HG03060 (cell line): ENCODE data around the gene GADL1.

Experiments used
- ATAC-seq: cut with Tn5 transposase; IDR thresholded peaks from one replicate; pipeline ENCODE4 v1.9.1; 2021; ENCODE audit warnings: low read depth, moderate number of reproducible peaks; ENCODE audit not compliant: unreplicated experiment

GADL1 gene

GRCh38 chr3:30700702-30701321 is 193.6 kb downstream of the GADL1 start:
- ATAC-seq = no peak

DNA sequence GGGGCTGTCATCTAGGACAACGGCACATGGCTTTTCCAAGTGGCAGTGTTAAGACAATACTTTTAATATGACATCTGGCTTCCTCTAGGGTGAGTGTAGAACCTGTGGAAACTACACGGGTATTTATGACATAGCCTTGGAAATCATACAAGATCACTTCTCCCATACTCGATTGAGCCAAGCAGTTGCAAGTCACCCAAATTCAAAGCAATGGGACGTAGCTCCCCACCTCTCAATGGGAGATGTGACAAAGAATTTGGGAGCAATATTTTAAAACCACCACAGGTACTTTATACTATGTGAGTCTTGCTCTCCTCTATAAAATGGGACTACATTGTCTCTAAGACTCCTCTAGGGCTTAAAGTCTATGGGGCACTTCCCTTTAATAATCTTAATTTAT is 194.5 kb downstream of the GADL1 start:
- no peak for ATAC-seq

GRCh38 chr3:30698549-30698948 is 195.9 kb downstream of the GADL1 start:
- no peak for ATAC-seq

DNA sequence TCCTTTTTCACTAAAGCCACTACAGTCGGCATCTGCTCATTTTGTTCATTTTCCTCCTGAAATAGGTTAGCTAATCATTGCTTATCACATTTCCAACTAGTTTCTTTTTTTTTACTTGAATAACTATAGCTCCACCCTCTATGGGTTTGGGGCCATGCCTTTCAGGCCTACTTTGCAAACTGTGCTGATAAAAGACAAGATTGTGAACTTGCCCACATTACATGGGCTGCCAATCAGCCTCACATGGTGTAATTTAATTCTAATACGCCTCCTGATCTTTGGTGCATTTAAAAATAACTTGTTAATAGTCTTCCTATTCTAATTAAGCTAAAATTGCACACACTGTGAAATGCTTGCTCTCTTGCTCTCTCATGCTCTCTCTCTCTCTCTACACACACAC is 197.6 kb downstream of the GADL1 start:
- ATAC-seq = no peak

GRCh38 chr3:30696403-30696819 is 198.1 kb downstream of the GADL1 start:
- ATAC-seq = no peak

DNA sequence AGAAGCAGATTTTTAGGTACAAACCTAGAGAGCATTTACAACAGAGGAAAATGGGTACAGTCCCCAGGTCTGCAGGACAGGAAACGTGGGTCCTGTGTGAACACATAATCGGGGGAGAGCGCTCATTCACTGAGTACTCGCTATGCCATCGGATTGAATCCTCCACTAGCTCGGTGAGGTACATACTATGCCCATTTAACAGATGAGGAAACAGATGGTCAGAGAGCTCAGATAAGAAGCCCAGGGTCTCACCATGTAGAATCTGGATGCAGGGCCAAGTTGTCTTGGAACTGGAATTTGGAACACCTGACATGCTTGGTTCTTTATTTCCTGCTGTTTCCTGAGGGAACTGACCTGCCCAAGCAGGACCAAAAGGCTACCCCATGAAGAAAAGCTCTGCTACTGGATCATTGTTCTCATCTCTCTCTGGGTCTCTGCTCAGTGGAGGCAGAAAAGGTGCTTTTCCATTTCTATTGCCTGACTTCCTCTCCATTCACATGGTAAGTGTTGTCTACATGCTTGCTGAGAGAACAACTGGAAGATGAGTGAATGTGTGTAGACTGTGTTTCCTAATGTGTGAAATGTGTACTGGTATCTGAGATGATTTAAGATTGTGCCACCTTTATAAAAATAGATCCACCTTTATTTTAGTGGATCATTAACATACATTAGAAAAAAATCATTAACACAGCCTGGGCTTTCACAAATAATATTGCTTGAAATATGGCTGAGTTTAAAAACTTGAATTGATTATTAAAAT is 199.0 kb downstream of the GADL1 start:
- no peak for ATAC-seq

DNA sequence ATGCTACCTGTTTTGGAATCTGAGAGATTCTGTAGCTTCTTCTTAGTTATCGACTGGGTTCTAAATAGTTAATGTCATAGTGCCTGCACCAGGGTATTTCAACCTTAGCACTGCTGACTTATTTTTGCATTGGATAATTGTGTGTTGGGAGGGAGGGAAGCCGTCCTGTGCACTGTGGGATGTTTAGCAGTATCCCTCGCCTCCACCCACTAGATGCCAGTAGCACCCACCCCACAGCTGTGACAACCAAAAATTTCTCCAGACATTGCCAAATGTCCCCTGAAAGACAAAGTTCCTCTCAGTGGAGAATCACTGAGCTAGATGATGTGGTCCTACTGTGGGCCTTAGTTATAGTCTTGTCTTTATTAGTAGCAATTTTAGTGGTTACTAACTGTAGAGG is 199.8 kb downstream of the GADL1 start:
- no peak for ATAC-seq

GRCh38 chr3:30694148-30694547 is 200.3 kb downstream of the GADL1 start:
- ATAC-seq = no peak

DNA sequence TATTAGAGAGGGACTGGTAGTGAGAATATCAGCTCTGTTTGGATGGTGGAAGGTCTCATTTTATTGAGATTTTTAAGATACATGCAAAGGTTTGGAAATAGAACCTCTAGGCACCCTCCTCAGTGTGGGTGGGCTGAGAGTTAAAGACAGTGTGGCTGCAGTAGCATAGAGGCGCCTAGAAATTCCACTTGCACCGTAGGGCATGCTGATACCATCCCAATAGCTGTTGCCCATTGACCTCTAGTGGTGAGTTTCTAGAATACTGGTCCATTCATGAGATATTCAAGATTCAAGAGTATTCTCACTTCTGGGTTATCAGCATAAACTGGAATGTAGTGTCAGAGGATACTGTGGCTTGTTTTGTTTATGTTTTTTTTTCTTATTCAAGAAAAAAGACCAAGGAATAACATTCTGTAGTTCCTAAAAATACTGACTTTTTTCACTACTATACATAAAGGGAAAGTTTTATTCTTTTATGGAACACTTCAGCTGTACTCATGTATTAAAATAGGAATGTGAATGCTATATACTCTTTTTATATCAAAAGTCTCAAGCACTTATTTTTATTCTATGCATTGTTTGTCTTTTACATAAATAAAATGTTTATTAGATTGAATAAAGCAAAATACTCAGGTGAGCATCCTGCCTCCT is 200.9 kb downstream of the GADL1 start:
- peak; percentile 73 for ATAC-seq

DNA sequence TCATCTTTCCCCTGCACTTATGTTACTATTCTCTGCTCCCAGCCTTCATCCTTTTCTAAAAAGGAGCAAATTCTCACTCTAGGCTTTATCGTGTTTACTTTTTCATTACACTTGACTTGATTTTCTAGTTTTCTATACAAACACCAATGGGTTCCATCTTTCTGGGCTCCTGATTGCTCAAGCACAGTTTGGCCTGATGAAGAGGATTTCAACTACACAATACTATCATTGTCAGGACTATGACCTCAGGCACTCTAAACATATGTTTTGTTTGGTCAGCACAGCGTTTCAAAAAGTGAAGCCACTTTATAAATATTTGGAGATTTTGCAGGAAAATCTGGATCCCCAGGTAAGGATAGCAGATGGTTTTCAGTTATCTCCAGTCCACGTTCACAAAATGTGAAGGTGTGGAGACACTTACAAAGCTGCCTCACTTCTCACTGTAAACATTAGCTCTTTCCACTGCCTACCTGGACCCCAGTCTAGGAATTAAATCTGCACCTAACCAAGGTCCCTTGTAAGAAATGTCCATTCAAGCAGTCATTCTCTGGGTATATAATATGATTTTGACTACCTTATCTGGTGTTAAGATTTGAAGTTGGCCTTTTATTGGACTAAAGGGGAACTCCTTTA is 201.8 kb downstream of the GADL1 start:
- no peak for ATAC-seq

DNA sequence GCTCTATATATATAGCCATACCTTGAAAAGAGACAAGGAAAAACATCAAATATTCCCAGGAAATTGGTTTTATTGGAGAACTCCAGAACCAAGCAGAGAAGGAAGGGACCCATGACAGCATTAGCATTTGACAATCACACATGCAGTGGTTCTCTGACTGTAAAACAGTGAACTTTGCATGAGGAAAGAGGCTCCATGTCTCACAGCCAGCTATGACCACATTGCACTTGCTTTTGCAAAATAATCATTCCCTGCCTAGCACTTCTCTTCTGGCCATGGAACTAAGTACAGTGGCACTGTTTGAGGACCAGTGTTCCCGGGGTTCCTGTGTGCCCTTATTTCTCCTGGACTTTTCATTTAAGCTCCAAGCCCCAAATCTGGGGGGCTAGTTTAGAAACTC is 202.5 kb downstream of the GADL1 start:
- no peak for ATAC-seq

DNA sequence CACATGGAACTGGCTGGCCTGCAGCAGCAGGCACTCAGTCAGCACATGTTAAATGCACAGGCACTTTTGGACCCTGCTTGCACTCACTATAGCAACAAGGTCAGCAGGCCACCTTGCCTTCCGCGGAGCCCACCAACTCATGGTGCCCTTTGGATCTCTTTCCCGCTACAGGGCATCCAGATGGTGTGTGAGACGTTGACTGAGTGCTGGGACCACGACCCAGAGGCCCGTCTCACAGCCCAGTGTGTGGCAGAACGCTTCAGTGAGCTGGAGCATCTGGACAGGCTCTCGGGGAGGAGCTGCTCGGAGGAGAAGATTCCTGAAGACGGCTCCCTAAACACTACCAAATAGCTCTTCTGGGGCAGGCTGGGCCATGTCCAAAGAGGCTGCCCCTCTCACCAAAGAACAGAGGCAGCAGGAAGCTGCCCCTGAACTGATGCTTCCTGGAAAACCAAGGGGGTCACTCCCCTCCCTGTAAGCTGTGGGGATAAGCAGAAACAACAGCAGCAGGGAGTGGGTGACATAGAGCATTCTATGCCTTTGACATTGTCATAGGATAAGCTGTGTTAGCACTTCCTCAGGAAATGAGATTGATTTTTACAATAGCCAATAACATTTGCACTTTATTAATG is 203.1 kb downstream of the GADL1 start:
- no peak for ATAC-seq

DNA sequence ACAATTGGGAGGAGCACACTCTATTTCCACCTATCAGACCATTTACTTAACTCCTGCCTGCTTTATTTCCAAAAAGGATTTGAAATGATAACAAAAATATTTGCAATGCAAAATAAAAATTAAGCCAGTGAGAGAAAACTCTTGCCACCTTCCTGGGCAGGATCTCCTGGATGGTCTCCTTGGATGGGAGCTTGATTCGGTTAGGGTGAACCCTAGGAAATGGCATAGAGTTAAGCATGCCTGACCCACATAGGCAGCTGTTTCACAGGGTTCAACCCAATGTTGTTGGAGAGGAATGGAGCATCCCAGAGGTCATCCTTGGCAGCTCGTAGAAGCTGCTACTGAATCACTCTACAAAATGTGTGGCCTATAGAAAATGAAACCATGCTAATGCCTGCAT is 204.3 kb downstream of the GADL1 start:
- no peak for ATAC-seq

- ATAC-seq = no peak
Observed at GRCh38 chr3:30688776-30689641, 205.5 kb downstream of the GADL1 start.

GRCh38 chr3:30687930-30688570 is 206.4 kb downstream of the GADL1 start:
- no peak for ATAC-seq

DNA sequence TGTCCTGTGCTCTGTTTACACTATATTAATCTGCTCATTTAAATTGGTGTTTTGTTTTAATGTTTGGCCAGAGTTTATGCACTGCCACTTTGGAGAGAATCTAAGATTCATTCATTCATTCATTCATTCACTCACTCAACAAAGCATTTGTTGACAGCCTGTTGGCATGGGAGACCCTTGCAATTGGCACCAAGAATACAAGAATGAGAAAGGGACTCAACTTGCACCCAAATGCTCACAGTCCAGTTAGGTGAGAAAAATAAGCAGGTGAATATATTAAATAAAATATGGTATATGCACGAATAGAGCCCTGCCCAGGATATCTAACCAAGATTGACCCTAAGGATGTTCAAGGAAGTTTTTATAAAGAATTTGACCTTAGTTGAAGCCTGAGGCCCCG is 207.7 kb downstream of the GADL1 start:
- no peak for ATAC-seq

DNA sequence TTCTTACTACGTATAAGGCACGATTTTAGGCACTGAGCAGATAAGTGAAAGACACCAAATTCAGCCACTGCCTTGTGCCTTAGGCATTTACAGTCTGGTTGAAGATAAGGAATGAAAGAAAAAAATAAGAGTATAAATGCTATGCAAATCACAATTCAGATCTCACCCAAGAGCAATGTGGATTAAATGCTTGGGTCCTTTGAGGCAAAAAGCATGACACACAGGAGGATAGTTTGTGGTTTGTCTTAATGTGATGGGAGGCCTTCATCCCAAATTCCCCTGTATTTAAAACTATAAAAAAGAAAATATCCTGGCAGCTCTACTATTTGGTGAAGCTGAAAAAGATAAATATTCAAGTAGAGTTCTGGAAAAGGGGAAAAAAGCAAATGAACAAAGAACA is 208.3 kb downstream of the GADL1 start:
- no peak for ATAC-seq

DNA sequence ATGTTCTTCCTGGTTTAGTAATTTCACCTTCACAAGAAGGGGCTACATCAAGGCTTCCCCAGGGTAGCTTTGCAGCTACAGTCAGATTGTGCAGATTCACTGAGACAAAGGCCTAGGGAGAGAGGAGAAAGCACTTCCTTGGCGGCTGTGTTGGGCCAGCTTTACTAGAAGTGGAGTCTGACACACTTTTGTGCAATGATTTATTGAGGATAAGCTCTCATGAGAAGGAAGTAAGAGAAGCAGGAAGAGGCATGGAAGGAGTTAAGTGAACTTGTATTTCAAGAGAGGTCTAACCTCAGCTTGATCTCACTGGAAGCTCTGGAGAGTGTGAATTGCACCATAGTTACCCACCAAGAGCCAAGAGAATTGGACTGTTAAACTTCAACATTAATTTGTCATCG is 209.2 kb downstream of the GADL1 start:
- no peak for ATAC-seq

DNA sequence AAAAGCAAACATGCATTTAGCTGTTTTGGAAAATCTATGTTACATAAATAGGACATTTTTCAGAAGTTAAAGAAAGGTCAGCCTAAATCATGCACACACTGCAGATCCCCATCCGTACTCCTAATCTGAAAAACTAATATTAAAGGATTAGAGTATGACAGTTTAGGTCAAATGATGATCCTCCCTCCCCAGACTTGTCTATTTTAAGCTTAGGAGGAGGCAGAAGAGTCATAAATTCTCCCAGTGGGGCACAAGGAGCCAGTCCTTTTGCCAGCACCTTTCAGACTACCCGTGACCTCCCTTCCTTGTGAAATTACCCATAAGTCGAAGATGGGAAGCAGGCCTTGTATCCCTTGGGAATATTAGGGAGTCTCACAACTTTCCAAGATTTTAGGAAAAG is 210.1 kb downstream of the GADL1 start:
- no peak for ATAC-seq

DNA sequence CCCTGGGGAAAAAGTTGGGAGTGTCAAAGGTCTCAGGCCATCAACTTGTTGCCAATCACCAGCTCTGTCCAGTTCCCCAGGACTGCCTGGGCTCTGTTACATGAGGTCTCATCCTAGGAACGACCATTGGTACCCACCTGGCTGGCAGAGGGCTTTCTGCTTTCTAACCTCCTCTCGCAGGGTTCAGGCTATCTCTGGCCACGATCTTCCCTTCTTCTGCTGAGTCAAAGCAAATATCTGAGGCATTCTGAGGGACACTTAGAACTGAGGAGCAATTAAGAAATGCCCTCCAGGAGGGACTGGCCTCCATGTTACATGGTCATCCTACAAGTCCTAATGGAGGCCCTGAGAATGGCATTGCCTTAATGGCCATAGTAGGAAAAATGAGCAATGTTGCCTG is 210.7 kb downstream of the GADL1 start:
- ATAC-seq = no peak
